ENCODE data around the gene ULK1.

- TF ChIP-seq CTCF (IDR thresholded peaks at IDR 0.05) (no peak), POLR2A (IDR thresholded peaks at IDR 0.05) (no peak), POLR2AphosphoS5 (IDR thresholded peaks at IDR 0.05; ENCODE audit: insufficient read depth in 1 of 2, low read depth in 1 of 2) (no peak)
Measured at GRCh38 chr12:131867471-131867870, 27.0 kb upstream of the ULK1 start.
